Measurements from ENCODE around the gene SLC39A13.
A peak's percentile ranks its signal among the peaks of the same experiment; 100 is the strongest.

SLC39A13 gene

GRCh38 chr11:47415949-47416472, 7.6 kb downstream of the SLC39A13 start:
- peaks cover 72% of the 10 kb centered on the region for H3K36me3 ChIP-seq (ENCODE audit: insufficient read depth, low read length)
- ATAC-seq (ENCODE audit: insufficient read depth, low read depth) (peak; percentile 15), DNase-seq (no peak)
- H3K79me2 ChIP-seq (ENCODE audit: insufficient read depth, low read length) = no peaks in the 10 kb centered on the region
- no peaks in the 10 kb centered on the region for H3K9me3 ChIP-seq (ENCODE audit: insufficient read depth, low read length, severe bottlenecking)
- H4K20me1 ChIP-seq (ENCODE audit: insufficient read depth, low read length) = no peaks in the 10 kb centered on the region; the same call in 1 of the 2 replicates
- H3K27ac ChIP-seq (ENCODE audit: low read length) = no peak overlapping the region
- H3K9ac ChIP-seq (ENCODE audit: low read depth, low read length) = no peak overlapping the region
- H3K4me2 ChIP-seq (ENCODE audit: insufficient read depth, low read length) = no peak overlapping the region
- TF ChIP-seq EZH2 (IDR thresholded peaks at IDR 0.05; ENCODE audit: borderline replicate concordance, low read depth, low read length, severe bottlenecking) = no peak
- H3K4me1 ChIP-seq (ENCODE audit: insufficient read depth, low read length) = no peaks in the 10 kb centered on the region
- H3K27me3 ChIP-seq (ENCODE audit: insufficient read depth, low read length, poor library complexity) = no peaks in the 10 kb centered on the region
- no peak overlapping the region for H3K4me3 ChIP-seq (ENCODE audit: low read depth in 1 of 2, low read length in 2 of 2)
- no peak overlapping the region for H2AFZ ChIP-seq (ENCODE audit: low read depth, low read length)

- no peak for DNase-seq
- Histone ChIP-seq H4K20me1 (ENCODE audit: insufficient read depth, low read length) (peaks cover 6% of the 10 kb centered on the region; the same call in 1 of the 2 replicates), H3K9ac (ENCODE audit: low read depth, low read length) (no peak overlapping the region), H3K79me2 (ENCODE audit: insufficient read depth, low read length) (peaks cover 5% of the 10 kb centered on the region; the same call in 1 of the 2 replicates), H2AFZ (ENCODE audit: low read depth, low read length) (no peak overlapping the region), H3K27me3 (ENCODE audit: insufficient read depth, low read length, poor library complexity) (no peaks in the 10 kb centered on the region), H3K27ac (ENCODE audit: low read length) (no peak overlapping the region), H3K9me3 (ENCODE audit: insufficient read depth, low read length, severe bottlenecking) (no peaks in the 10 kb centered on the region), H3K4me1 (ENCODE audit: insufficient read depth, low read length) (peaks cover 2% of the 10 kb centered on the region), H3K36me3 (ENCODE audit: insufficient read depth, low read length) (peaks cover 83% of the 10 kb centered on the region), H3K4me3 (ENCODE audit: low read depth in 1 of 2, low read length in 2 of 2) (no peak overlapping the region), H3K4me2 (ENCODE audit: insufficient read depth, low read length) (no peak overlapping the region)
- ATAC-seq (ENCODE audit: insufficient read depth, low read depth) = no peak
- no peak for TF ChIP-seq CTCF (IDR thresholded peaks at IDR 0.05; ENCODE audit: borderline replicate concordance, extremely low read depth, low read length, poor library complexity, severe bottlenecking)
- no peak for TF ChIP-seq EZH2 (IDR thresholded peaks at IDR 0.05; ENCODE audit: borderline replicate concordance, low read depth, low read length, severe bottlenecking)
Measured at GRCh38 chr11:47417712-47418111, 9.3 kb downstream of the SLC39A13 start.

GRCh38 chr11:47418454-47419259, 10.3 kb downstream of the SLC39A13 start:
- no peak overlapping the region for H2AFZ ChIP-seq (ENCODE audit: low read depth, low read length)
- no peak; the same call in 2 of the 3 replicates for ATAC-seq (ENCODE audit: insufficient read depth, low read depth)
- H3K4me1 ChIP-seq (ENCODE audit: insufficient read depth, low read length) = peaks cover 6% of the 10 kb centered on the region
- H3K9me3 ChIP-seq (ENCODE audit: insufficient read depth, low read length, severe bottlenecking) = no peaks in the 10 kb centered on the region
- peaks cover 11% of the 10 kb centered on the region for H3K79me2 ChIP-seq (ENCODE audit: insufficient read depth, low read length)
- no peak overlapping the region for H3K4me3 ChIP-seq (ENCODE audit: low read depth in 1 of 2, low read length in 2 of 2)
- DNase-seq = no peak
- H3K9ac ChIP-seq (ENCODE audit: low read depth, low read length) = no peak overlapping the region
- TF ChIP-seq EZH2 (IDR thresholded peaks at IDR 0.05; ENCODE audit: borderline replicate concordance, low read depth, low read length, severe bottlenecking) (no peak), CTCF (IDR thresholded peaks at IDR 0.05; ENCODE audit: borderline replicate concordance, extremely low read depth, low read length, poor library complexity, severe bottlenecking) (no peak)
- no peaks in the 10 kb centered on the region for H3K27me3 ChIP-seq (ENCODE audit: insufficient read depth, low read length, poor library complexity)
- H3K4me2 ChIP-seq (ENCODE audit: insufficient read depth, low read length) = no peak overlapping the region
- H3K27ac ChIP-seq (ENCODE audit: low read length) = no peak overlapping the region
- peaks cover 89% of the 10 kb centered on the region for H3K36me3 ChIP-seq (ENCODE audit: insufficient read depth, low read length)
- H4K20me1 ChIP-seq (ENCODE audit: insufficient read depth, low read length) = peaks cover 7% of the 10 kb centered on the region; the same call in 1 of the 2 replicates

GRCh38 chr11:47425611-47426010, 17.2 kb downstream of the SLC39A13 start:
- Histone ChIP-seq H3K36me3 (ENCODE audit: insufficient read depth, low read length) (peaks cover 50% of the 10 kb centered on the region), H3K27me3 (ENCODE audit: insufficient read depth, low read length, poor library complexity) (no peaks in the 10 kb centered on the region), H2AFZ (ENCODE audit: low read depth, low read length) (peak overlapping the region; percentile 98), H3K4me3 (ENCODE audit: low read depth in 1 of 2, low read length in 2 of 2) (peak overlapping the region; percentile 94 to 100), H3K27ac (ENCODE audit: low read length) (peak overlapping the region; percentile 100), H3K9ac (ENCODE audit: low read depth, low read length) (peak overlapping the region; percentile 96), H3K4me1 (ENCODE audit: insufficient read depth, low read length) (peaks cover 32% of the 10 kb centered on the region), H3K4me2 (ENCODE audit: insufficient read depth, low read length) (peak overlapping the region; percentile 85), H4K20me1 (ENCODE audit: insufficient read depth, low read length) (peaks cover 13% of the 10 kb centered on the region), H3K79me2 (ENCODE audit: insufficient read depth, low read length) (peaks cover 37% of the 10 kb centered on the region), H3K9me3 (ENCODE audit: insufficient read depth, low read length, severe bottlenecking) (no peaks in the 10 kb centered on the region)
- TF ChIP-seq CTCF (IDR thresholded peaks at IDR 0.05; ENCODE audit: borderline replicate concordance, extremely low read depth, low read length, poor library complexity, severe bottlenecking) (no peak), EZH2 (IDR thresholded peaks at IDR 0.05; ENCODE audit: borderline replicate concordance, low read depth, low read length, severe bottlenecking) (no peak)
- DNase-seq (no peak), ATAC-seq (ENCODE audit: insufficient read depth, low read depth) (peak; percentile 1; the same call in 1 of the 3 replicates)
